ENCODE data around the gene HDAC8.
A peak's percentile ranks its signal among the peaks of the same experiment; 100 is the strongest.

Gene HDAC8

DNA sequence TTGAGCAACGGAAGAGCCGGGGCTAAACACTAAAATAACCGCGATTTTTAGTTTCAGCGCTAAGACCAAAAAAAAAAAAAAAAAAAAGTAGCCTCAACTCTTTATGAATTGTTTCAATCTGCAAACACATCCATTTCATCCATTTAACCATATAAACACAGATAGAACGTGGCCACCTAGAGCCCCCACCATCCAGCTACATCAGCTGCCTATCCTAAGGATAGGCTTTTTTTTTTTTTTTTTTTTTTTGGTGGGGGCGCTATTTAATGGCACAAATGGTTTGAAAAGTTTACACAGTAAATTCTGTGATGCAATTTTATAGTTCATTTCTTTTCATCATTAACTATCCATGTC, 492 bp upstream of the HDAC8 start:
- Histone ChIP-seq H3K9ac (ENCODE audit: low read depth, low read length, poor library complexity, severe bottlenecking) (peak overlapping the region; percentile 75), H3K9me3 (ENCODE audit: insufficient read depth, low read depth, low read length) (no peaks in the 10 kb centered on the region), H3K4me3 (ENCODE audit: low read length, poor library complexity, severe bottlenecking) (peak overlapping the region; percentile 94), H3K79me2 (ENCODE audit: insufficient read depth, low read length) (peaks cover 17% of the 10 kb centered on the region), H3K4me1 (ENCODE audit: insufficient read depth, low read length, poor library complexity, severe bottlenecking) (peaks cover 5% of the 10 kb centered on the region), H3K9me2 (replicated peaks; ENCODE audit: low read depth, low read length) (no peaks in the 10 kb centered on the region), H3K36me3 (ENCODE audit: insufficient read depth, low read length) (peaks cover 2% of the 10 kb centered on the region; the same call in 1 of the 2 replicates), H3K27me3 (ENCODE audit: insufficient read depth, low read length, poor library complexity, severe bottlenecking) (no peaks in the 10 kb centered on the region), H2AFZ (ENCODE audit: low read length) (peak overlapping the region; percentile 99), H3F3A (ENCODE audit: low read depth) (no peaks in the 10 kb centered on the region), H4K20me1 (ENCODE audit: insufficient read depth, low read length, poor library complexity, severe bottlenecking) (no peaks in the 10 kb centered on the region), H3K4me2 (ENCODE audit: low read depth, low read length, poor library complexity, severe bottlenecking) (peak overlapping the region; percentile 58)
- no peak for TF ChIP-seq EZH2phosphoT487 (IDR thresholded peaks at IDR 0.05; ENCODE audit: borderline replicate concordance)
- TF ChIP-seq, protein P1, sequence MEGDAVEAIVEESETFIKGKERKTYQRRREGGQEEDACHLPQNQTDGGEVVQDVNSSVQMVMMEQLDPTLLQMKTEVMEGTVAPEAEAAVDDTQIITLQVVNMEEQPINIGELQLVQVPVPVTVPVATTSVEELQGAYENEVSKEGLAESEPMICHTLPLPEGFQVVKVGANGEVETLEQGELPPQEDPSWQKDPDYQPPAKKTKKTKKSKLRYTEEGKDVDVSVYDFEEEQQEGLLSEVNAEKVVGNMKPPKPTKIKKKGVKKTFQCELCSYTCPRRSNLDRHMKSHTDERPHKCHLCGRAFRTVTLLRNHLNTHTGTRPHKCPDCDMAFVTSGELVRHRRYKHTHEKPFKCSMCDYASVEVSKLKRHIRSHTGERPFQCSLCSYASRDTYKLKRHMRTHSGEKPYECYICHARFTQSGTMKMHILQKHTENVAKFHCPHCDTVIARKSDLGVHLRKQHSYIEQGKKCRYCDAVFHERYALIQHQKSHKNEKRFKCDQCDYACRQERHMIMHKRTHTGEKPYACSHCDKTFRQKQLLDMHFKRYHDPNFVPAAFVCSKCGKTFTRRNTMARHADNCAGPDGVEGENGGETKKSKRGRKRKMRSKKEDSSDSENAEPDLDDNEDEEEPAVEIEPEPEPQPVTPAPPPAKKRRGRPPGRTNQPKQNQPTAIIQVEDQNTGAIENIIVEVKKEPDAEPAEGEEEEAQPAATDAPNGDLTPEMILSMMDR (conservative IDR thresholded peaks at IDR 0.05; ENCODE audit: low read length), result 0 out of 2 replicates have a peak, but pooled peaks have one; percentile 13

DNA sequence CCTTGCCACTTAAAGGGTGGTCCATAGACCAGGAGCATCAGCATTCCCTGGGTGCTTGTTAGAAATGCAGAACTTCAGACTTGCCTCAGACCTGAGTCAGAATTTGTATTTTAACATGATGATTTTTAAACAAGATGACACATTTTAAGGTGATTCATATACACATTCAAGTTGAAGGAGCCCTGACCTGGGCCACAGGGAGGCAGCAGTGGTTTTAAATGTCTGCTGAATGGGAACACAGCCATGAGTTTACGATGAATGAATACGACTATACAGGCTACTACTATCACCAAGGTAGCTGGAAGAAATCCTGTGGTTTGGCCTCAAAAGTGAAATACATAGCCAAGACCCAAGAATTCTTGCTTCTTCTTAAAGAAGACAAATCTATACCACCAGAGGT, 2.9 kb downstream of the HDAC8 start:
- Histone ChIP-seq H3F3A (ENCODE audit: low read depth) (no peaks in the 10 kb centered on the region), H3K9me3 (ENCODE audit: insufficient read depth, low read depth, low read length) (no peaks in the 10 kb centered on the region), H2AFZ (ENCODE audit: low read length) (no peak overlapping the region), H3K4me1 (ENCODE audit: insufficient read depth, low read length, poor library complexity, severe bottlenecking) (peaks cover 5% of the 10 kb centered on the region), H4K20me1 (ENCODE audit: insufficient read depth, low read length, poor library complexity, severe bottlenecking) (no peaks in the 10 kb centered on the region), H3K4me2 (ENCODE audit: low read depth, low read length, poor library complexity, severe bottlenecking) (peak overlapping the region; percentile 16), H3K4me3 (ENCODE audit: low read length, poor library complexity, severe bottlenecking) (no peak overlapping the region), H3K9me2 (replicated peaks; ENCODE audit: low read depth, low read length) (no peaks in the 10 kb centered on the region), H3K36me3 (ENCODE audit: insufficient read depth, low read length) (peaks cover 23% of the 10 kb centered on the region; the same call in 1 of the 2 replicates), H3K9ac (ENCODE audit: low read depth, low read length, poor library complexity, severe bottlenecking) (no peak overlapping the region), H3K79me2 (ENCODE audit: insufficient read depth, low read length) (peaks cover 17% of the 10 kb centered on the region), H3K27me3 (ENCODE audit: insufficient read depth, low read length, poor library complexity, severe bottlenecking) (no peaks in the 10 kb centered on the region)
- no peak for TF ChIP-seq EZH2phosphoT487 (IDR thresholded peaks at IDR 0.05; ENCODE audit: borderline replicate concordance)
- TF ChIP-seq, protein P1 (conservative IDR thresholded peaks at IDR 0.05; ENCODE audit: low read length), result peak; percentile 31

DNA sequence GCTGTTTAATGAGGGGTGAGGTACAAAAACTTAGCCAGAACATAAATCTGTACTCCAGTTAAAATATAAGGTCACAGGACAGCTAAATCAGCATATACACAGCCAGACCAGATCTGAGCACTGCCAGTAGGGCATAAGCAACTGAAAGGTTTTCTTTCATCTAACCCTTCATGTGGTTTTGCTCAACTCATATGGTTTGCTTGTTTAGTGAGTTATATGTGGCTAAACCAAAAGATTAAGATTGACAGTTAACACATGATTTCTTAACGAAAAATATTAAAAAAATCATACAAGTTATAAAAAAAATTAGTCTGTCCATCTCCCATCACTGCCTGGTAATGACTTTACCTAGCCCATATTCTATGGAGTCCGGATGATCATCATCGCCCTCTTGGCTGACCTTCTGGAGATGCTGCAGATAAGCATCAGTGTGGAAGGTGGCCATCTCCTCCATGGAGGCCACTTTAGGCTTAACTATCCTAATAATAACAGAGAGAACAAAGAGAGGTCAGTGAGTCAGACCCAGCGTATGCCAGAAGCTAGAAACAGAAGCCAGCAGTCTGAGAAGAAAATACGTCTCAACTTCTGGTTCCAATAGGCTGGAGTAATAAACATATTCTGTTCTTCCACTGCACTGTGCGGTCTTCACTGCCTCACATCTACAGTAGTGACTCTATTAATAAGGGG, 4.1 kb downstream of the HDAC8 start:
- no peak overlapping the region for H3K4me3 ChIP-seq (ENCODE audit: low read length, poor library complexity, severe bottlenecking)
- H3K9me3 ChIP-seq (ENCODE audit: insufficient read depth, low read depth, low read length), result no peaks in the 10 kb centered on the region
- H3K9ac ChIP-seq (ENCODE audit: low read depth, low read length, poor library complexity, severe bottlenecking), result no peak overlapping the region
- no peak overlapping the region for H2AFZ ChIP-seq (ENCODE audit: low read length)
- H3K79me2 ChIP-seq (ENCODE audit: insufficient read depth, low read length), result peaks cover 17% of the 10 kb centered on the region
- H3K4me2 ChIP-seq (ENCODE audit: low read depth, low read length, poor library complexity, severe bottlenecking), result no peak overlapping the region
- H3K9me2 ChIP-seq (replicated peaks; ENCODE audit: low read depth, low read length), result no peaks in the 10 kb centered on the region
- H3K4me1 ChIP-seq (ENCODE audit: insufficient read depth, low read length, poor library complexity, severe bottlenecking), result peaks cover 5% of the 10 kb centered on the region
- peaks cover 26% of the 10 kb centered on the region; the same call in 1 of the 2 replicates for H3K36me3 ChIP-seq (ENCODE audit: insufficient read depth, low read length)
- no peaks in the 10 kb centered on the region for H3K27me3 ChIP-seq (ENCODE audit: insufficient read depth, low read length, poor library complexity, severe bottlenecking)
- no peaks in the 10 kb centered on the region for H4K20me1 ChIP-seq (ENCODE audit: insufficient read depth, low read length, poor library complexity, severe bottlenecking)
- H3F3A ChIP-seq (ENCODE audit: low read depth), result no peaks in the 10 kb centered on the region
- TF ChIP-seq EZH2phosphoT487 (IDR thresholded peaks at IDR 0.05; ENCODE audit: borderline replicate concordance), result no peak
- TF ChIP-seq, protein P1 (conservative IDR thresholded peaks at IDR 0.05; ENCODE audit: low read length), result no peak

All from Loucy (cell line).